Measurements from ENCODE around the gene CFAP68.
A peak's percentile ranks its signal among the peaks of the same experiment; 100 is the strongest.

The CFAP68 gene

GRCh38 chr11:111911563-111912401, 32.4 kb downstream of the CFAP68 start, which contains the start of gene CRYAB:
CRYAB (minus strand) TSS chr11:111911770; CDS start chr11:111911724, 46 bp downstream.
- intact Hi-C loops (cut with DNase I): loop anchor here (5.0 kb wide), 1 partner anchor 71 kb away; no protein-coding TSS in a partner anchor
- DNase-seq: peak; percentile 80 to 97 (median 92)

GRCh38 chr11:111912535-111912934, 33.2 kb downstream of the CFAP68 start, which contains the start of gene HSPB2:
HSPB2 (plus strand) TSS chr11:111912734; CDS start chr11:111912830, 96 bp downstream.
- peak in 22 of 42 donors; percentile 18 to 68 (median 34) for DNase-seq

GRCh38 chr11:111913031-111913861, 33.9 kb downstream of the CFAP68 start:
- intact Hi-C loops (cut with DNase I): loop anchor here (5.0 kb wide), 1 partner anchor 69 kb away; no protein-coding TSS in a partner anchor
- peak in 17 of 42 donors; percentile 19 to 70 (median 42) for DNase-seq

More at GRCh38 chr11:111912535-111912934, 33.2 kb downstream of the CFAP68 start, which contains the start of gene HSPB2:
- intact Hi-C loops (cut with DNase I): loop anchor here (5.0 kb wide), 1 partner anchor 70 kb away; no protein-coding TSS in a partner anchor

- DNase-seq: peak in 41 of 42 donors; percentile 31 to 95 (median 81)
- intact Hi-C loops (cut with DNase I): loop anchor here (5.0 kb wide), 1 partner anchor 68 kb away; no protein-coding TSS in a partner anchor
Observed at GRCh38 chr11:111913997-111914396, 34.7 kb downstream of the CFAP68 start.

GRCh38 chr11:111916768-111917167, 37.4 kb downstream of the CFAP68 start:
- intact Hi-C loops (cut with DNase I): no loop called here
- DNase-seq: no peak

GRCh38 chr11:111917312-111917711, 38.0 kb downstream of the CFAP68 start:
- intact Hi-C loops (cut with DNase I): no loop called here
- no peak for DNase-seq

- intact Hi-C loops (cut with DNase I): no loop called here
- DNase-seq: no peak
Observed at GRCh38 chr11:111917788-111918187, 38.4 kb downstream of the CFAP68 start.

- DNase-seq: peak in 1 of 42 donors; percentile 37
Observed at GRCh38 chr11:111918390-111919256, 39.3 kb downstream of the CFAP68 start, which contains the start of gene C11orf52. C11orf52 (plus strand) TSS chr11:111918913; CDS start chr11:111918973, 60 bp downstream.

GRCh38 chr11:111920908-111921307, 41.6 kb downstream of the CFAP68 start:
- intact Hi-C loops (cut with DNase I): no loop called here
- no peak for DNase-seq

More at GRCh38 chr11:111918390-111919256, 39.3 kb downstream of the CFAP68 start, which contains the start of gene C11orf52:
- intact Hi-C loops (cut with DNase I): no loop called here

- no peak for DNase-seq
- intact Hi-C loops (cut with DNase I): no loop called here
Observed at GRCh38 chr11:111921541-111922230, 42.3 kb downstream of the CFAP68 start.

GRCh38 chr11:111922803-111923202, 43.5 kb downstream of the CFAP68 start:
- DNase-seq: peak in 3 of 42 donors; percentile 44 to 61 (median 49)
- intact Hi-C loops (cut with DNase I): no loop called here

GRCh38 chr11:111923351-111923788, 44.0 kb downstream of the CFAP68 start:
- intact Hi-C loops (cut with DNase I): no loop called here
- DNase-seq: no peak

- intact Hi-C loops (cut with DNase I): no loop called here
Observed at GRCh38 chr11:111923951-111924350, 44.6 kb downstream of the CFAP68 start.

GRCh38 chr11:111925953-111926352, 46.6 kb downstream of the CFAP68 start:
- DNase-seq: no peak
- intact Hi-C loops (cut with DNase I): loop anchor here (5.0 kb wide), 1 partner anchor 49 kb away; the partner anchor contains the start of genes CFAP68 and FDXACB1

More at GRCh38 chr11:111923951-111924350, 44.6 kb downstream of the CFAP68 start:
- peak in 1 of 42 donors; percentile 30 for DNase-seq

GRCh38 chr11:111926505-111927391, 47.4 kb downstream of the CFAP68 start:
- intact Hi-C loops (cut with DNase I): loop anchor here (5.0 kb wide), 1 partner anchor 49 kb away; the partner anchor contains the start of genes CFAP68 and FDXACB1
- DNase-seq: peak; percentile 91 to 99 (median 98)

- intact Hi-C loops (cut with DNase I): loop anchor here (10.0 kb wide), 1 partner anchor 144 kb away; the partner anchor contains the start of genes NKAPD1 and PIH1D2
- DNase-seq: no peak
Observed at GRCh38 chr11:111930472-111930871, 51.1 kb downstream of the CFAP68 start.

Measured in head of caudate nucleus (tissue), 42 donors.